Measurements from ENCODE around the gene RPS21. TPM values are rescaled to one million over a fixed set of nuclear protein-coding genes. Genes with fewer than 3 reads are reported as not detected.

The RPS21 gene
- polyA plus RNA-seq, 4 donors: 2,127 to 8,814 (median 3,344) TPM

GRCh38 chr20:62437927-62438326 lies 51.0 kb downstream of the RPS21 start:
- Histone ChIP-seq H3K4me1 (ENCODE audit: control insufficient read depth in 3 of 3, insufficient read depth in 2 of 3, low read depth in 1 of 3, low read length in 2 of 3) (peaks cover 0 to 11% (median 0%) of the 10 kb centered on the region in 3 donors), H3K36me3 (ENCODE audit: control insufficient read depth in 3 of 3, insufficient read depth in 2 of 3, low read depth in 1 of 3, low read length in 3 of 3) (no peaks in the 10 kb centered on the region), H3K4me3 (ENCODE audit: low read depth in 1 of 3, low read length in 3 of 3) (no peak overlapping the region), H3K9me3 (ENCODE audit: control insufficient read depth in 2 of 2, insufficient read depth in 1 of 2, low read depth in 1 of 2, low read length in 1 of 2) (peaks cover 0 to 9% of the 10 kb centered on the region in 2 donors), H3K27me3 (ENCODE audit: control insufficient read depth in 3 of 3, insufficient read depth in 3 of 3, low read length in 3 of 3) (no peaks in the 10 kb centered on the region), H3K27ac (ENCODE audit: low read depth in 1 of 3, low read length in 2 of 3) (no peak overlapping the region)
- no peak for FAIRE-seq
- DNase-seq: no peak
- 74 to 86% (median 81%) methylated on average over 21 to 24 of the region's 24 CpGs for WGBS, 3 donors

Other genes starting within 250 kb of the RPS21 start
- 100 to 1,000 TPM; 136 to 378 (median 310) TPM for gene PSMA7, start 243.7 kb upstream of the RPS21 start, polyA plus RNA-seq
- 10 to 100 TPM in 2 of 4 donors, 1 to 10 TPM in 2; 7.5 to 17.5 (median 11.3) TPM for gene SS18L1, start 243.3 kb upstream of the RPS21 start, polyA plus RNA-seq
- gene MTG2, start 204.1 kb upstream of the RPS21 start, polyA plus RNA-seq: 10 to 100 TPM; 24.9 to 39.4 (median 31.5) TPM
- under 1 TPM in 2 of 4 donors, not detected in 2; 0.06 to 0.31 TPM for gene HRH3, start 166.8 kb upstream of the RPS21 start, polyA plus RNA-seq
- gene OSBPL2, start 148.6 kb upstream of the RPS21 start, polyA plus RNA-seq: 10 to 100 TPM; 19.9 to 36.9 (median 29.3) TPM
- gene ADRM1, start 84.1 kb upstream of the RPS21 start, polyA plus RNA-seq: 10 to 100 TPM; 44.5 to 93.4 (median 88.3) TPM
- gene LAMA5, start 19.8 kb upstream of the RPS21 start, polyA plus RNA-seq: 10 to 100 TPM in 2 of 4 donors, 1 to 10 TPM in 2; 1.3 to 62.8 (median 23.0) TPM
- gene CABLES2, start 20.2 kb downstream of the RPS21 start, polyA plus RNA-seq: 1 to 10 TPM; 1.3 to 7.9 (median 3.5) TPM
- 10 to 100 TPM in 3 of 4 donors, 1 to 10 TPM in 1; 8.0 to 28.0 (median 13.5) TPM for gene RBBP8NL, start 40.4 kb downstream of the RPS21 start, polyA plus RNA-seq
- 10 to 100 TPM; 11.9 to 52.9 (median 34.7) TPM for gene GATA5, start 88.9 kb downstream of the RPS21 start, polyA plus RNA-seq